Measurements from ENCODE around the gene SCAMP5. TPM values are rescaled to one million over a fixed set of nuclear protein-coding genes. Genes with fewer than 3 reads are reported as not detected.

The SCAMP5 gene
- total RNA-seq, 2 donors from 2014 or later = 21.9 to 33.5 TPM

GRCh38 chr15:74978077-74978476, 17.3 kb upstream of the SCAMP5 start:
- TF ChIP-seq, protein P1, sequence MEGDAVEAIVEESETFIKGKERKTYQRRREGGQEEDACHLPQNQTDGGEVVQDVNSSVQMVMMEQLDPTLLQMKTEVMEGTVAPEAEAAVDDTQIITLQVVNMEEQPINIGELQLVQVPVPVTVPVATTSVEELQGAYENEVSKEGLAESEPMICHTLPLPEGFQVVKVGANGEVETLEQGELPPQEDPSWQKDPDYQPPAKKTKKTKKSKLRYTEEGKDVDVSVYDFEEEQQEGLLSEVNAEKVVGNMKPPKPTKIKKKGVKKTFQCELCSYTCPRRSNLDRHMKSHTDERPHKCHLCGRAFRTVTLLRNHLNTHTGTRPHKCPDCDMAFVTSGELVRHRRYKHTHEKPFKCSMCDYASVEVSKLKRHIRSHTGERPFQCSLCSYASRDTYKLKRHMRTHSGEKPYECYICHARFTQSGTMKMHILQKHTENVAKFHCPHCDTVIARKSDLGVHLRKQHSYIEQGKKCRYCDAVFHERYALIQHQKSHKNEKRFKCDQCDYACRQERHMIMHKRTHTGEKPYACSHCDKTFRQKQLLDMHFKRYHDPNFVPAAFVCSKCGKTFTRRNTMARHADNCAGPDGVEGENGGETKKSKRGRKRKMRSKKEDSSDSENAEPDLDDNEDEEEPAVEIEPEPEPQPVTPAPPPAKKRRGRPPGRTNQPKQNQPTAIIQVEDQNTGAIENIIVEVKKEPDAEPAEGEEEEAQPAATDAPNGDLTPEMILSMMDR (conservative IDR thresholded peaks at IDR 0.05) = no peak
- Mint-ChIP-seq H3K4me1 (no peaks in the 10 kb centered on the region), H3K9me3 (no peaks in the 10 kb centered on the region), H3K4me3 (no peak overlapping the region), H3K27ac (no peak overlapping the region), H3K27me3 (ENCODE audit: insufficient read depth) (peaks cover 5% of the 10 kb centered on the region), H3K36me3 (ENCODE audit: low read depth) (no peaks in the 10 kb centered on the region)
- no peaks in the 10 kb centered on the region for H3K4me1 ChIP-seq (ENCODE audit: control insufficient read depth, insufficient read depth, low read length)
- H3K4me3 ChIP-seq (ENCODE audit: low read length) = no peak overlapping the region
- no peaks in the 10 kb centered on the region for H3K27me3 ChIP-seq (ENCODE audit: control insufficient read depth, insufficient read depth, low read length, poor library complexity, severe bottlenecking)
- H3K27ac ChIP-seq (ENCODE audit: low read depth, low read length) = no peak overlapping the region
- no peak for DNase-seq
- H3K9me3 ChIP-seq (ENCODE audit: control insufficient read depth, low read length) = no peaks in the 10 kb centered on the region
- no peak overlapping the region for H3K9ac ChIP-seq (ENCODE audit: extremely low read depth, low read length, poor library complexity, severe bottlenecking)
- WGBS, 2 experiments (ENCODE audit: insufficient coverage in 1 of 2, insufficient read length in 1 of 2) = 81 to 100% methylated on average over 1 of the region's 1 CpG
- H3K36me3 ChIP-seq (ENCODE audit: control insufficient read depth, insufficient read depth, low read length) = no peaks in the 10 kb centered on the region

GRCh38 chr15:74978503-74978902, 16.9 kb upstream of the SCAMP5 start:
- 23 to 51% methylated on average over 3 of the region's 3 CpGs for WGBS, 2 experiments (ENCODE audit: insufficient coverage in 1 of 2, insufficient read length in 1 of 2)
- Histone ChIP-seq H3K36me3 (ENCODE audit: control insufficient read depth, insufficient read depth, low read length) (no peaks in the 10 kb centered on the region), H3K9me3 (ENCODE audit: control insufficient read depth, low read length) (no peaks in the 10 kb centered on the region), H3K9ac (ENCODE audit: extremely low read depth, low read length, poor library complexity, severe bottlenecking) (no peak overlapping the region), H3K27me3 (ENCODE audit: control insufficient read depth, insufficient read depth, low read length, poor library complexity, severe bottlenecking) (no peaks in the 10 kb centered on the region), H3K27ac (ENCODE audit: low read depth, low read length) (no peak overlapping the region), H3K4me3 (ENCODE audit: low read length) (no peak overlapping the region), H3K4me1 (ENCODE audit: control insufficient read depth, insufficient read depth, low read length) (no peaks in the 10 kb centered on the region)
- Mint-ChIP-seq H3K4me3 (no peak overlapping the region), H3K4me1 (no peaks in the 10 kb centered on the region), H3K27me3 (ENCODE audit: insufficient read depth) (peaks cover 4% of the 10 kb centered on the region), H3K27ac (no peak overlapping the region), H3K9me3 (no peaks in the 10 kb centered on the region), H3K36me3 (ENCODE audit: low read depth) (no peaks in the 10 kb centered on the region)
- no peak for DNase-seq
- TF ChIP-seq, protein P1 (conservative IDR thresholded peaks at IDR 0.05) = no peak

GRCh38 chr15:74982183-74982582, 13.2 kb upstream of the SCAMP5 start:
- Mint-ChIP-seq H3K27me3 (ENCODE audit: insufficient read depth) (peaks cover 12% of the 10 kb centered on the region), H3K36me3 (ENCODE audit: low read depth) (no peaks in the 10 kb centered on the region), H3K27ac (no peak overlapping the region), H3K9me3 (no peaks in the 10 kb centered on the region), H3K4me3 (no peak overlapping the region), H3K4me1 (no peaks in the 10 kb centered on the region)
- DNase-seq = no peak
- TF ChIP-seq, protein P1 (conservative IDR thresholded peaks at IDR 0.05) = no peak
- Histone ChIP-seq H3K4me3 (ENCODE audit: low read length) (no peak overlapping the region), H3K9me3 (ENCODE audit: control insufficient read depth, low read length) (no peaks in the 10 kb centered on the region), H3K4me1 (ENCODE audit: control insufficient read depth, insufficient read depth, low read length) (no peaks in the 10 kb centered on the region), H3K9ac (ENCODE audit: extremely low read depth, low read length, poor library complexity, severe bottlenecking) (no peak overlapping the region), H3K27ac (ENCODE audit: low read depth, low read length) (no peak overlapping the region), H3K27me3 (ENCODE audit: control insufficient read depth, insufficient read depth, low read length, poor library complexity, severe bottlenecking) (no peaks in the 10 kb centered on the region), H3K36me3 (ENCODE audit: control insufficient read depth, insufficient read depth, low read length) (no peaks in the 10 kb centered on the region)
- WGBS, 2 experiments (ENCODE audit: insufficient coverage in 1 of 2, insufficient read length in 1 of 2) = 87 to 95% methylated on average over 5 of the region's 5 CpGs

Data from endodermal cell (in vitro differentiated cells).